ENCODE data around the gene RBBP8NL. TPM values are rescaled to one million over a fixed set of nuclear protein-coding genes. Genes with fewer than 3 reads are reported as not detected.

RBBP8NL gene
- total and polyA plus RNA-seq, 2 donors (not counting 3 experiments of a cell fraction or from before 2014, with no cell fraction given): not detected

- TF ChIP-seq MYC (IDR thresholded peaks at IDR 0.05; ENCODE audit: low read depth, low read length) (no peak), EZH2 (IDR thresholded peaks at IDR 0.05; ENCODE audit: borderline replicate concordance, low read depth, low read length, severe bottlenecking) (no peak), GATA2 (IDR thresholded peaks at IDR 0.05; ENCODE audit: insufficient read depth, insufficient read length, low read depth, low read length) (no peak), FOS (IDR thresholded peaks at IDR 0.05; ENCODE audit: borderline replicate concordance, insufficient read depth, low read length) (no peak), CTCF (IDR thresholded peaks at IDR 0.05; ENCODE audit: extremely low read depth in 1 of 2, insufficient read depth in 1 of 2, low read depth in 1 of 2, low read length in 2 of 2) (no peak), POLR2AphosphoS5 (IDR thresholded peaks at IDR 0.05; ENCODE audit: insufficient read depth, low read depth, low read length) (no peak), POLR2A (IDR thresholded peaks at IDR 0.05; ENCODE audit: low read depth, low read length) (no peak), MAX (IDR thresholded peaks at IDR 0.05; ENCODE audit: insufficient read depth, insufficient read length) (no peak), JUN (IDR thresholded peaks at IDR 0.05; ENCODE audit: borderline replicate concordance, insufficient read depth, insufficient read length, low read depth) (no peak)
- Histone ChIP-seq H2AFZ (ENCODE audit: low read depth, low read length) (no peak overlapping the region), H3K9ac (replicated peaks; ENCODE audit: extremely low read depth, insufficient read depth, low read length) (no peak overlapping the region), H3K27me3 (ENCODE audit: control insufficient read depth in 2 of 2, insufficient read depth in 2 of 2, low read length in 2 of 2) (peaks cover 18% of the 10 kb centered on the region in 2 experiments), H3K27ac (ENCODE audit: insufficient read depth, low read depth, low read length) (no peak overlapping the region), H3K4me2 (ENCODE audit: insufficient read depth, low read length) (no peak overlapping the region), H3K36me3 (ENCODE audit: control insufficient read depth in 2 of 2, extremely low read depth in 1 of 2, insufficient read depth in 2 of 2, low read length in 2 of 2) (no peaks in the 10 kb centered on the region), H3K9me1 (replicated peaks; ENCODE audit: control insufficient read depth, extremely low read depth, insufficient read depth, low read length) (no peaks in the 10 kb centered on the region), H3K9me3 (replicated peaks; ENCODE audit: control insufficient read depth, insufficient read depth, low read length) (no peaks in the 10 kb centered on the region), H3K4me1 (ENCODE audit: control insufficient read depth, extremely low read depth, insufficient read depth, low read length) (no peaks in the 10 kb centered on the region), H3K79me2 (ENCODE audit: control insufficient read depth, insufficient read depth, low read length) (no peaks in the 10 kb centered on the region), H4K20me1 (replicated peaks; ENCODE audit: control insufficient read depth, extremely low read depth, insufficient read depth, low read length) (no peaks in the 10 kb centered on the region), H3K4me3 (replicated peaks in 1 of 3; ENCODE audit: insufficient read depth in 1 of 3, low read depth in 1 of 3, low read length in 3 of 3) (no peak overlapping the region)
- POLR2A ChIA-PET: no interaction called here
- no TSS peak for BruUV-seq (replicated peaks)
- intact Hi-C loops (cut with micrococcal nuclease): no loop called here
- dilution Hi-C loops (cut with MboI; ENCODE audit: extremely low pct_ligation_motif_present, low sequenced_read_pairs): no loop called here
- CTCF ChIA-PET: no interaction called here
- FAIRE-seq (no peak), DNase-seq (ENCODE audit: low read depth, low spot score) (no peak)
Measured at GRCh38 chr20:62429455-62430310, 2.3 kb upstream of the RBBP8NL start.
